ENCODE measurements around the gene PIAS1.
"Not testable (repeated sequence)": the region's sequence is repeated elsewhere in the genome, so short reads cannot be mapped to it uniquely, and the experiment has no call there.

PIAS1 gene

GRCh38 chr15:68213491-68213845 is 159.4 kb downstream of the PIAS1 start:
- H3K27me3 Mint-ChIP-seq; H3K27ac Mint-ChIP-seq; ATAC-seq (replicated peaks); DNase-seq; H3K4me3 Mint-ChIP-seq; H3K9me3 Mint-ChIP-seq: not testable (repeated sequence)
- Mint-ChIP-seq H3K36me3 (peaks cover 39 to 61% of the 10 kb centered on the region in 2 donors), H3K4me1 (peaks cover 24 to 32% of the 10 kb centered on the region in 2 donors)

GRCh38 chr15:68213991-68214837 is 160.1 kb downstream of the PIAS1 start:
- no peak overlapping the region for H3K4me3 Mint-ChIP-seq
- no peaks in the 10 kb centered on the region for H3K9me3 Mint-ChIP-seq
- no peaks in the 10 kb centered on the region for H3K27me3 Mint-ChIP-seq
- ATAC-seq (replicated peaks) (no peak), DNase-seq (no peak)
- H3K27ac Mint-ChIP-seq: peak overlapping the region; percentile 63
- H3K36me3 Mint-ChIP-seq: peaks cover 40 to 60% of the 10 kb centered on the region in 2 donors
- peaks cover 17 to 24% of the 10 kb centered on the region in 2 donors for H3K4me1 Mint-ChIP-seq

DNA sequence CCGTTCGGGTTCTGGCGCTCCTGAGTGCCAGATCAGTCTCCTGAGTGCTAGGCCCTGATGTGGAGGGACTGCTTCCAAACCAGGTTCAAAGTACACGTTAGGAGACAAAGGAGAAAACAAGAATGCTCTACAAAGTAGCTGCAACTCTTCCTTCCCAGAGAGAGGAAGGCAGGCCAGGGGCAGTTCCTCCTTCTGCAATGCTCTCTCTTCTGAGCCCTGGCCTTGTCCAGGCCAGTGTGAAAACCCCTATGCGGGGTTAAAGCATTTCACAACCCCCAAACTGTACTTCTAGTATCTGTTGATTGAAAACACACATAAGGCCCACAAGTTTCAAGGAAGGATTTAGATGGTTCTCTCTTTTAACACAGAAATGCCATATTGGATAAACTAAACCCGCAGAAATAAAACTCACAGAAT is 160.7 kb downstream of the PIAS1 start:
- Mint-ChIP-seq H3K36me3 (peaks cover 37 to 62% of the 10 kb centered on the region in 2 donors), H3K4me1 (peaks cover 11 to 18% of the 10 kb centered on the region in 2 donors), H3K4me3 (no peak overlapping the region), H3K9me3 (no peaks in the 10 kb centered on the region), H3K27me3 (no peaks in the 10 kb centered on the region), H3K27ac (no peak overlapping the region)
- DNase-seq: no peak
- ATAC-seq (replicated peaks): no peak

GRCh38 chr15:68217341-68217740 is 163.2 kb downstream of the PIAS1 start:
- Mint-ChIP-seq H3K4me1 (peaks cover 0 to 6% of the 10 kb centered on the region in 2 donors), H3K27me3 (no peaks in the 10 kb centered on the region), H3K27ac (no peak overlapping the region), H3K9me3 (no peaks in the 10 kb centered on the region), H3K36me3 (peaks cover 32 to 47% of the 10 kb centered on the region in 2 donors), H3K4me3 (no peak overlapping the region)
- DNase-seq (no peak), ATAC-seq (replicated peaks) (no peak)

DNA sequence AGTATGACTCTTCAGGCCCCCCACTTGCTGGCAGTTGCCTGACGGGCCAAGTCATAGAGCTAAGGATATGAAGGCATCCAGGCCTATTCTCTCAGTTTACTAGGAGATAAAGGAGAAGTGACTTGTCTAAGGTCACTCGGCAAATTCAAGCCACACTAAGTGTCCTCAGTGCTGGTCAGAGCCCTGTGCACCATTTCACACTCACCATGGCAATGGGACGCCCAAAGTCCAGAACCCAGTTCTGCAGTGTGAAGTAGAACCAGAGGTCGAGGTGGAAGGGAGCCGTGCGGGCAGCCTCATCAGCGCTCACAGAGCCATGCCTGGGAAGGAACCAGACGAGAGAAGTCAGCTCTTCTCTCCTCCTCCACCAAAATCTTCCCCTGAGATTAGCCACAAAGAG is 164.2 kb downstream of the PIAS1 start:
- no peak overlapping the region for H3K4me3 Mint-ChIP-seq
- H3K36me3 Mint-ChIP-seq: peaks cover 37 to 51% of the 10 kb centered on the region in 2 donors
- no peak for DNase-seq
- H3K27me3 Mint-ChIP-seq: no peaks in the 10 kb centered on the region
- H3K27ac Mint-ChIP-seq: no peak overlapping the region
- peaks cover 6 to 9% of the 10 kb centered on the region in 2 donors for H3K4me1 Mint-ChIP-seq
- no peaks in the 10 kb centered on the region for H3K9me3 Mint-ChIP-seq
- no peak for ATAC-seq (replicated peaks)

GRCh38 chr15:68218847-68219798 is 165.0 kb downstream of the PIAS1 start:
- Mint-ChIP-seq H3K27me3 (no peaks in the 10 kb centered on the region), H3K4me3 (no peak overlapping the region), H3K4me1 (peaks cover 5 to 6% of the 10 kb centered on the region in 2 donors), H3K27ac (no peak overlapping the region), H3K9me3 (no peaks in the 10 kb centered on the region), H3K36me3 (peaks cover 31 to 46% of the 10 kb centered on the region in 2 donors)
- ATAC-seq (replicated peaks): no peak
- no peak for DNase-seq

DNA sequence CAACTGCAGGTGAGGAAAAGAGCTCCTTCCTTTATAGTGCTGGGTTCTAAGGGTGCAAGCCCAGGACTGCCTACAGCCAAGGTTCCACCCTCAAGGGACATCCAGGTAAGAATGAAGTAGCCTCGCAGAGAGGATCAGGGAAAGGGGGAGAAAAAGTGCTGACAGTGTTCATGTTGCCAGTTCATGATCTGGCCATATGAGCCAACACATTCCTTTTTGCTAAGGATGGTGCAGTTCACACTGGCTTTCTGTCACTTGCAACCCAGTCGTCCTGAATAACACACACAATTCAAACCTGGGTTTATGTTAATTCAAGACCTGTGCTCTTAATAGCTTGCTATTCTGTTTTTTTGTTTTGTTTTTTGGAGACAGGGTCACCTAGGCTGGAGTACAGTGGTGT is 166.4 kb downstream of the PIAS1 start:
- Mint-ChIP-seq H3K9me3 (no peaks in the 10 kb centered on the region), H3K4me3 (no peak overlapping the region), H3K4me1 (peaks cover 14 to 19% of the 10 kb centered on the region in 2 donors), H3K27me3 (no peaks in the 10 kb centered on the region), H3K27ac (no peak overlapping the region), H3K36me3 (peaks cover 33 to 51% of the 10 kb centered on the region in 2 donors)
- ATAC-seq (replicated peaks) (no peak), DNase-seq (no peak)

DNA sequence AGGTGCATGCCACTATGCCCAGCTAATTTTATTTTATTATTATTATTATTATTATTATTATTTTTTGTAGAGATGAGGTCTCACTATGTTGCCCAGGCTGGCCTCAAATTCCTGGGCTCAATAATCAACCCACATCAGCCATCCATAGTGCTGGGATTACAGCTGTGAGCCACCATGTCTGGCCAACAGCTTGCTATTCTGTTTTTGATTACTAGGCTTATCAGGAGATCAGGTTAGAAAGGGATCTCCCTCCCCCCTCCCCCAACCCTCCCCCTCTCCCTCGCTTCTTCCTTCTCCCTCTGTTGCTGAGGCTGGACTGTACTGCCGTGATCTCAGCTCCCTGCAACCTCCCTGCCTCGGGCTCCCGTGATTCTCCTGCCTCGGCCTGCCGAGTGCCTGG is 166.9 kb downstream of the PIAS1 start:
- H3K36me3 Mint-ChIP-seq: peaks cover 33 to 50% of the 10 kb centered on the region in 2 donors
- no peak overlapping the region for H3K4me3 Mint-ChIP-seq
- DNase-seq: no peak
- H3K27ac Mint-ChIP-seq: no peak overlapping the region
- no peaks in the 10 kb centered on the region for H3K27me3 Mint-ChIP-seq
- ATAC-seq (replicated peaks): no peak
- H3K4me1 Mint-ChIP-seq: peaks cover 14 to 24% of the 10 kb centered on the region in 2 donors
- no peaks in the 10 kb centered on the region for H3K9me3 Mint-ChIP-seq

GRCh38 chr15:68221530-68222431 is 167.7 kb downstream of the PIAS1 start:
- H3K4me3 Mint-ChIP-seq; H3K27me3 Mint-ChIP-seq; ATAC-seq (replicated peaks); DNase-seq; H3K9me3 Mint-ChIP-seq; H3K27ac Mint-ChIP-seq: not testable (repeated sequence)
- Mint-ChIP-seq H3K36me3 (peaks cover 27 to 42% of the 10 kb centered on the region in 2 donors), H3K4me1 (peaks cover 14 to 31% of the 10 kb centered on the region in 2 donors)

- ATAC-seq (replicated peaks); H3K27me3 Mint-ChIP-seq; H3K9me3 Mint-ChIP-seq; H3K27ac Mint-ChIP-seq; H3K4me3 Mint-ChIP-seq; DNase-seq: not testable (repeated sequence)
- Mint-ChIP-seq H3K36me3 (peaks cover 27 to 42% of the 10 kb centered on the region in 2 donors), H3K4me1 (peaks cover 17 to 37% of the 10 kb centered on the region in 2 donors)
Measured at GRCh38 chr15:68222432-68222743, 168.3 kb downstream of the PIAS1 start.

- Mint-ChIP-seq H3K27me3 (no peaks in the 10 kb centered on the region), H3K4me1 (peaks cover 21 to 45% of the 10 kb centered on the region in 2 donors), H3K27ac (peak overlapping the region; percentile 39), H3K9me3 (no peaks in the 10 kb centered on the region), H3K4me3 (no peak overlapping the region), H3K36me3 (peaks cover 20 to 35% of the 10 kb centered on the region in 2 donors)
- no peak for DNase-seq
- no peak for ATAC-seq (replicated peaks)
Measured at GRCh38 chr15:68223171-68223570, 169.1 kb downstream of the PIAS1 start.

DNA sequence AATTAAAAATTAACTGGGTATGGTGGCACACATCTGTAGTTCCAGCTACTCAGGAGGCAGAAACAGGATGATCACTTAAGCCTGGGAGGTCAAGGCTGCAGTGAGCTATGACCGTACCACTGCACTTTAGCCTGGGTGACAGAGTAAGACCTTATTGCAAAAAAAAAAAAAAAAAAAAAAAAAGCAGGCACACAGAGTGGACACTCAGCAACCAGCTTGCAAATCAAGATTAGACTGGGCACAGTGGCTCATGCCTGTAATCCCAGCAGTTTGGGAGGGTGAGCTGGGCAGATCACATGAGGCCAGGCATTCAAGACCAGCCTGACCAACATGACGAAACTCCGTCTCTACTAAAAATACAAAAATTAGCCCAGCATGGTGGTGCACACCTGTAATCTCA is 170.0 kb downstream of the PIAS1 start:
- DNase-seq (no peak), ATAC-seq (replicated peaks) (no peak)
- H3K9me3 Mint-ChIP-seq: no peaks in the 10 kb centered on the region
- H3K36me3 Mint-ChIP-seq: peaks cover 13 to 32% of the 10 kb centered on the region in 2 donors
- H3K27ac Mint-ChIP-seq: no peak overlapping the region
- peaks cover 28 to 53% of the 10 kb centered on the region in 2 donors for H3K4me1 Mint-ChIP-seq
- H3K27me3 Mint-ChIP-seq: no peaks in the 10 kb centered on the region
- no peak overlapping the region for H3K4me3 Mint-ChIP-seq

DNA sequence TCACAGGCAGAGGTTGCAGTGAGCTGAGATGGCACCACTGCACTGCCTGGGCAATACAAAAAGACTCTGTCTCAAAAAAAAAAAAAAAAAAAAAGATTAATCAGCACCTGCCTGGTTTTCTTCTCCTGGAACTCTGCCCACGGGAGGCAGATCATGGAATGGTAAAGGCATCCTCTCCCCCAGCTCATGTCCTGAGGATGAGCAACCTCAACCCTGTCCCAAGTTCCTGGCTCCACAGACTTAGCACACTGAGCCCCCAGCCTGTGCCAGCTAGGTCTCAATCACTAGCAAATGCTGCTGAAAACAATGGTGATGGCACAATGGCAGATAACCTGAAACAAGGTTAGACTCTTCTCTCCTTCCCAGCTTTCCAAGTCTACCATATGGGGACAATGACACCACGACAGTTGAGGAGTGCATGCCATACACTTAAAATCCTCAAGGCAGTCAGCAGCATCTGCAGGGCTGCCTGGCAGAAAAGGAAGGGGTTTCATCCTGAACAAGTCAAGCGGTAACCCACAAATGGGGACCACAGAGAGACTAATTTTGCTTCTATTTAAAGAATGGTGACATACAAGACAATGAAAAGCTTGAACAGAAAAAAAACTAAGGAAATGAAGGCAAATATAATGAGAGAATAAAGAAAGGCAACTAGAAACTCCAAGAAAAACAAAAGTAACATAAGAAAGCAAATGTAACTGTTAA is 170.6 kb downstream of the PIAS1 start:
- Mint-ChIP-seq H3K27ac (peak overlapping the region; percentile 21), H3K4me1 (peaks cover 28 to 54% of the 10 kb centered on the region in 2 donors), H3K4me3 (peak overlapping the region; percentile 19 to 48), H3K27me3 (no peaks in the 10 kb centered on the region), H3K9me3 (no peaks in the 10 kb centered on the region), H3K36me3 (peaks cover 12 to 26% of the 10 kb centered on the region in 2 donors)
- DNase-seq (no peak), ATAC-seq (replicated peaks) (no peak)
